NCI-H82 treated with DMSO at 0.1 percent for 48 hours (cell line): ENCODE results near the gene DHRSX.
"Not testable (repeated sequence)": the region's sequence is repeated elsewhere in the genome, so short reads cannot be mapped to it uniquely, and the experiment has no call there.

Experiments used
- DNase-seq: peaks from one replicate; lab custom pipeline; 2025; ENCODE audit not compliant: unreplicated experiment; lab: John Stamatoyannopoulos, UW

Gene DHRSX

DNA sequence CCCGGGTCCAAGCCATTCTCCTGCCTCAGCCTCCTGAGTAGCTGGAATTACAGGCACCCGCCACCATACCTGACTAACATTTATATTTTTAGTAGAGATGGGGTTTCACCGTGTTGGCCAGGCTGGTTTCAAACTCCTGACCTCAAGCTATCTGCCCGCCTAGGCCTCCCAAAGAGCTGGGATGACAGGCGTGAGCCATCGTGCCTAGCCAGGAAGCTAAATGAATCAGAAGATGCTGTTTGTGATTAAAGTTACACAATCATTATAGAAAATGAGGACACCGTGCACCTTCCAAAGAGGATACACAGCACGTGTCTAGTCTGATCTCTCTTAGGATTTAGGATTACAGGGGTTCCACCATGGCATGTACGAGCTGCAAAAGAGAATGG is 99.6 kb downstream of the DHRSX start:
- DNase-seq: no peak

GRCh38 chrX:2398064-2398656 is 102.6 kb downstream of the DHRSX start:
- DNase-seq: no peak

DNA sequence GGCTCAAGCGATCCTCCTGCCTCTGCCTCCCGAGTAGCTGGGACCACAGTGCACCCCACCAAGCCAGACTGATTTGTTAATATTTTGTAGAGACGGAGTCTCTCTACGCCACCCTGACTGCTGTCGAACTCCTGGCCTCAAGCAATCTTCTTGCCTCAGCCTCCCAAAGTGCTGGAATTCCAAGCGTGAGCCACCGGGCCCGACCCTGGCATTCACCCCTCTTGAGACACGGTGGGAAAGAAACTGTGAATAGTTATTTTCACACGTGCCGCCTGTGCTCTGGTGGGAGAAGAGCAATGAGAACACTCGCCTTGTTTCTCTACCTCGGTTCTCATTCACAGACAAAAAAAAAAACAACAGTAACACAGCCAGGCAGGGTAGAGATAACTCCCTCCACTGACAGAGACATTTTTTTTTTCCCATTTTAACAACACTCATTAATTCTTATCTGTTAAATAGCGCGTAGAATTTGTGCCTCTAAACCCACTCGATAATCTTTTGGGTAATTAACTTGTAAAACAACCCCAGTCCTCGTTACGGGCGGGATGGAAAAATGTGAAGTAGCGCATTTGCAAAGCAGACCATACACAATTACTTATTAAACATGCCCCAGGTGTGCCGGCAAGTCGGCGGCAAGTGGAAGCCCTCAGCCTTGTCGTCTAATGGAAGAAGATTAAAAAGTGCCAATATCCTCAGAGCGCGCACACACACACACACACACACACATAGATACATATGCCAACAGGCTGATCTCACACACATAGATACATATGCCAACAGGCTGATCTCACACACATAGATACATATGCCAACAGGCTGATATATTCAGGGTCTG is 103.3 kb downstream of the DHRSX start:
- DNase-seq: no peak

DNA sequence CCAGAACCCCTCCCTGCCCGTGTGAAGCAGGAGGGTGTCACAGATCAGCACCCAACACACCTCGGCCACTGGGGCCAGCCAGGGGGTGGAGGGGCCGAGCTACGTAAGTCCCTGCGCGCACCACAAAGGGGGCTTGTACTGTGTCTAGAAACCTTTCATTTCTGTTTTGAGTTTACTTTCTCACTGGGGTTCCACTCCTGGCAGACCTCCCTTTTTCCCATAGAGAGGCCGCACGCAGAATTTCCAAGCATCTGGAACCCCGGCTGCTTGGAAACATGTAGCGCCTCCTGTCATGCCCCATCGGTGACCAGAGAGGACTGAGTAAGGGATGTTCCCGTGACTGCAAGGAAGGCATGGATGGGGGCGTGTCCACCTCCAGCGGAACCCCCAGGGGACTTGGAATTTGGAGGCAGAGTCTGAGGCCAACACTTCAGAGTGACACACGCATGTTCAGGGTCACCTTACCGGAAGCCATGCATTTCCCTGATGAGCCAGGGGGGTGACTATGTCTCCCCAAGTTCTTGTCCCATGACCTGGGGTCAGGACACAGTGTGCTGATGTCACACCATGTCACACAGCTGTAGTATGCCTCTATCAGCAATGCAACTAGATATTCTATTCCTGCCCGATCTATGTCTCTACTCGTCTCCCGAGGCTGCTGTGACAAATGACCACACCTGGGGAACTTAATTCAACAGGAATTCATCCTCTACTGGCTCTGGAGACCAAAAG is 105.3 kb downstream of the DHRSX start:
- DNase-seq: no peak

DNA sequence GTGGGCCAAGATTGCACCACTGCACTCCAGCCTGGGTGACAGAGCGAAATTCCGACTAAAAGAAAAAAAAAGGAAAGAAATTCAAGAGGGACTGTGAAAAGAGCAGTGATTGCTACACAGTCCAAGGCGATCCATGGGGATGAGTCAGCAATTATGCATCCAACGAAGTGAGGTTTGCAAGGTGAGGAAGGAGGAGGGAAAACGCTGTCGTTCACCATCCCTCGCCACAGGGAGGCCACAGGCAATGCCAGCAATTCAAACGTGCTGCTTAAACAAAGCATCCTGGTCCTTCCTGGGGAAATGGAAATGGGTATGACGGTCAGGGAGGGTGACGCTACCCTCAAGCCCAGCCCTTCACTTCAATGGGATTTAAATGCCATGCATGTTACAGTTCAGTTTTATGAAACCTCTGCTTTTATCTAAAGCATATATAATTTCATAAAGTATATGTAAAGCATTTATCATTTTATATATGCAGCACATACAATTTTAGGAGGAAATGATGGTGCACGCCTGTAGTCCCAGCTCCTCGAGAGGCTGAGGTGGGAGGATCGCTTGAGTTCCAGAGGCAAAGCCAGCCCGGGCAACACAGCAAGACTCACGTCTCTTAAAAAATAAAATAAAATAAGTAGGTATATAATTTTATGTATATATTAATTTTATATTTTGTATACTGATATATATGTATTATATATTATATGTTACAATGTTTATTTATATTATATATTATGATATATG is 108.7 kb downstream of the DHRSX start:
- DNase-seq: no peak

DNA sequence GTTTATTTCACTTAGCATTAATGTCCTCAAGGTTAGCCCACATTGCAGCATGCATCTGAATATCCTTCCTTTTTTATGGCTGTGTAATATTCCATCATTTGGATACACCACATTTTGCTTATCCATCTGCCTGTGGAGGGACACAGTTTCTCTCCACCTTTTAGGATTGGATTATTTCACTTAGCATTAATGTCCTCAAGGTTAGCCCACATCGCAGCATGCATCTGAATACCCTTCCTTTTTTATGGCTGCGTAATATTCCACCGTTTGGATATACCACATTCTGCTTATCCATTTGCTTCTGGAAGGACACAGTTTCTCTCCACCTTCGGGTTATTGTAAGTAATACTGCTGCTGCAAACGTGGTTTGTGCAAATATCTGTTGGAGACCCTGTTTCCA is 110.0 kb downstream of the DHRSX start:
- DNase-seq: no peak

GRCh38 chrX:2389731-2390130 is 111.0 kb downstream of the DHRSX start:
- not testable (repeated sequence) for DNase-seq

GRCh38 chrX:2389324-2389723 is 111.5 kb downstream of the DHRSX start:
- DNase-seq: no peak

GRCh38 chrX:2388669-2389068 is 112.1 kb downstream of the DHRSX start:
- no peak for DNase-seq

DNA sequence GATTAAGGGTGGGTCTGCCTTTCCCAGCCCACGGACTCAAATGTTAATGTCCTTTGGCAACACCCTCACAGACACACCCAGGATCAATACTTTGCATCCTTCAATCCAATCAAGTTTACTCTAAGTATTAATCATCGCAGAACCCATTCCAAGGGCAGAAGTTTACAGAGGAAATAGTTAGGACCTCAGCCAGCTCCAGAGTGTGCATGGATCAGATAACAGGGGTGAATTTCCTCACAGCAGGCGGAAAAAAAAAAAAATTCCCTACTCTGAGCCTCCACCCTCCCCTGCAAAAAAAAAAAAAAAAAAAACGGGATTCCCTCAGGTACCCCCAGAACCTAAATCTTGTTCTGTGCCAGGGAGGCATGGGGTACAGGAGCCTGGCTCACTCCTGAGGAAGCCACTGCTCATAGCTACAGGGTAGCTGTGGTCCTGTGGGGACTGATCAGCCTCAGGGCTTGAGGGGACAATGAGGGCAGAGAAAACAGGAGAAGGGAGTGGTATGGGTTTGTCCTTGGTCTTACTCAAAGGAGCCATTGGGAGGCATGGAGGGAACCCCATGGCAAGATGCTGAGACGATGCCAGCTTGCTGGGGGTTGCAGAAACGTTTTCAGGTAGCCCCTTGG is 113.0 kb downstream of the DHRSX start:
- no peak for DNase-seq

GRCh38 chrX:2385224-2385623 is 115.6 kb downstream of the DHRSX start:
- DNase-seq: no peak

DNA sequence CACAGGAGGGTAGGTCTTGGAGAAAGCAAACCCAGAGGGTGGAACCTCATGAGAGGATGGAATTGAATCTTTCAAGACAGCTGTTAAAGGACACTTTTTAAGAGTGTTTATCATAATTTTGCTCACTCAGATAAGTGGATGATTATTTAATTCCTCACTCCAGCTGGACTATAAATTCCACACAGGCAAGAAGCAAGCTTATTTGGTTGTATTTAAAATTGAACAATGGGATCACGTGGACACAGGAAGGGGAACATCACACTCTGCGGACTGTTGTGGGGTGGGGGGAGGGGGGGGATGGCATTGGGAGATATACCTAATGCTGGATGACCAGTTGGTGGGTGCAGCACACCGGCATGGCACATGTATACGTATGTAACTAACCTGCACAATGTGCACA is 116.3 kb downstream of the DHRSX start:
- DNase-seq: no peak

GRCh38 chrX:2383735-2384134 is 117.0 kb downstream of the DHRSX start:
- DNase-seq: no peak

- no peak for DNase-seq
Observed at GRCh38 chrX:2383144-2383543, 117.6 kb downstream of the DHRSX start.

GRCh38 chrX:2382433-2383048 is 118.2 kb downstream of the DHRSX start:
- DNase-seq: not testable (repeated sequence)

DNA sequence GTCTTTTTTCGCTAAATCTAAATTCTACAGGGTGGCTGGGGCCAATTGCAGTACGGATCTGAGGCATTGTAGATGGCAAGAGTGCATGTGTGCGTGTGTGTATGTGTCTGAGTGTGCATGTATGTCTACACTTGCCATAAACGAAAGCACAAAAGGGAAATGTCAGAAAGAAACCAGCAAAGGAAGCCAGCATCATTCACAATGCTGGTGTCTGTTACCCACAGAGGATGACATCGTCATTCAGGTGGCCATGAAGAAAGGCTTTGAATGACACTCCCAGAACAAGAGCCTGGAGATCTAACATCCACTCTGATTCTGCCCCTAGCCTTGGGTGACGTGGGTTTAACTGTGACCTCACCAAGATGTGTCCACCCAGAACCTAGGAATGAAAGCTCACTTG is 124.6 kb downstream of the DHRSX start:
- no peak for DNase-seq

DNA sequence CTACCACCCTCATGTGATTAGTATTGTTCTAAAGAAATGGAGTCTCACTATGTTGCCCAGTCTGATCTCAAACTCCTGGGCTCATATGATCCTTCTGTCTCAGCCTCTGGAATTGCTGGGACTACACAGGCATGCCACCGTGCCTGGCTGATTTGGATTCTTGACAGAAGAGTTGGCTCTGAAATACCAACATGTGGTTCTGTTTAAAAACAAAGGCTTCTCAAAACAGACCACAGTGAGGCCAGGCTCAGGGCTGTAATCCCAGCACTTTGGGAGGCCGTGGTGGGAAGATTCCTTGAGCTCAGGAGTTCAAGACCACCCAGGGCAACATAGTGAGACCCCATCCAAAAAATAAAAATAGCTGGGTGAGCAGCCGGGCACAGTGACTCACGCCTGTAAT is 126.7 kb downstream of the DHRSX start:
- DNase-seq: no peak

GRCh38 chrX:2373615-2374014 is 127.2 kb downstream of the DHRSX start:
- DNase-seq: no peak

GRCh38 chrX:2371026-2371711 is 129.6 kb downstream of the DHRSX start:
- DNase-seq: no peak

- no peak for DNase-seq
Observed at GRCh38 chrX:2370456-2370855, 130.3 kb downstream of the DHRSX start.
